Transverse colon (tissue), 3 donors: ENCODE results near the gene TNFAIP8L3.

Source experiments
- CTCF ChIP-seq, 5 experiments: fragments of 200-600 bp in 3 of 5; fragments of 450-650 bp in 2 of 5; sonication (generic) in 3 of 5; IDR thresholded peaks; 1 replicate in 2 of 5; 2 replicates in 3 of 5; pipeline ENCODE4 v1.5.1; 2016 to 2017; ENCODE audit warnings: antibody characterized with exemption in 5 of 5, inconsistent platforms in 3 of 5, mild to moderate bottlenecking in 2 of 5, moderate library complexity in 1 of 5
- POLR2A ChIP-seq: fragments of 450-650 bp; IDR thresholded peaks from one replicate; pipeline ENCODE4 v1.6.1; 2016; ENCODE audit warnings: antibody characterized with exemption, mild to moderate bottlenecking, moderate library complexity

DNA sequence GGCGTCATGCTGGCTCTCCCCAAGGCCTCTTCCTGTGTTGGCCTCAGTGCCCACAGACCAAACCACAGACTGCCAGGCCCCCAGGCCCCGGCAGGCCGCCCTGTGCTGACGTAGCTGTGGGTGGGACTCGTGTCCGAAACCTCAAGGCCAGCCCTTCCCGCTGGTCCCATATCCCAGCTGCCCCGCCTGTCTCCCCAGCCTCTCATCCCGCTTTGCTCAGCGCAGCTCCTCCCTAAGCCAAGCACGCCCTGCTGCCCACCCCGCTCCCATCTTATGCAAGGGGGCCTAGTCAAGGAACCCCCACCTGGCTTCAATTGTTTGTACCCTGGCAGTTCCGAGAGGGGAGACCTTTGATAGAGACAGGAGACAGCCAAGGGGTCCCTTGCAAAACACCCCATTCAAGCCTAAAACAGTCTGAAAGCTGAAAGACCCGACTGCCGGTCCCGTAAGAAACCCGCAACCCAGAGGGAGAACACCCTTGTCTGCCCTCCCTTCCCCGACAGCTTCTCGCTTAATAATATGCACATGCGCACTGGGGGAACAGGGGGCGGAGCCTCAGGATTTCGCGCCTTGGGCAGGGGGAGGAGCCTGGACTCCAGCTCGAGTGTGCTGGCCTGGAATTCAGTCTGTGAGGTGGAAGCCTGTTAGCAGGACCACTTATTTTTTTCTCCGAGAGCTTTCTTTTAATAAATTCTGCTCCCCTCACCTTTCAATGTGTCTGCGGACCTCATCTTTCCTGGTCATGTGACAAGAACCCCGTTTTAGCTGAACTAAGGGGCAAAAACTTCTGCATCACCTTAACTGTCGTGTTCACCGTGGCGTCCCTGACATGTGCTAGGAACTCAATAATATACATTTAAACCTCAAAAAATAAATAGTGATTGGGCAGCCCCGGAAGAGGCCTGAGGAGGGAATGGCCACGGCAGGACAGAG, 17.2 kb downstream of the TNFAIP8L3 start:
- TF ChIP-seq CTCF (IDR thresholded peaks at IDR 0.05): no peak
- no peak for TF ChIP-seq POLR2A
